Measurements from ENCODE around the gene ZNF500.
"Not testable (repeated sequence)": the region's sequence is repeated elsewhere in the genome, so short reads cannot be mapped to it uniquely, and the experiment has no call there.

Gene ZNF500

GRCh38 chr16:4787068-4787467 is 20.1 kb upstream of the ZNF500 start:
- POLR2A ChIA-PET, result no interaction called here
- no peak for DNase-seq (ENCODE audit: extremely low spot score)
- CTCF ChIA-PET, result no interaction called here

GRCh38 chr16:4785758-4786433 is 18.9 kb upstream of the ZNF500 start:
- TF ChIP-seq ELF4 (IDR thresholded peaks at IDR 0.05) (no peak), L3MBTL2 (conservative IDR thresholded peaks at IDR 0.05) (no peak), SP1 (IDR thresholded peaks at IDR 0.05) (no peak), HDGF (IDR thresholded peaks at IDR 0.05; ENCODE audit: borderline replicate concordance) (no peak), SUZ12 (IDR thresholded peaks at IDR 0.05) (no peak), CTBP1 (IDR thresholded peaks at IDR 0.05; ENCODE audit: borderline replicate concordance) (no peak)
- ChIA-PET POLR2A (interaction anchor here (1.2 kb wide), 1 partner anchor 17 kb away, joined by 4 read pairs; no protein-coding TSS in a partner anchor), CTCF (no interaction called here)
- DNase-seq (ENCODE audit: extremely low spot score), result no peak

More at GRCh38 chr16:4787068-4787467, 20.1 kb upstream of the ZNF500 start:
- TF ChIP-seq TARDBP (IDR thresholded peaks at IDR 0.05), result no peak

- DNase-seq (ENCODE audit: extremely low spot score); POLR2A ChIA-PET; CTCF ChIA-PET: not testable (repeated sequence)
Observed at GRCh38 chr16:4784444-4784987, 17.6 kb upstream of the ZNF500 start.

GRCh38 chr16:4783951-4784336 is 17.0 kb upstream of the ZNF500 start:
- ChIA-PET POLR2A (no interaction called here), CTCF (no interaction called here)
- DNase-seq (ENCODE audit: extremely low spot score), result no peak
- TF ChIP-seq LEF1 (IDR thresholded peaks at IDR 0.05; ENCODE audit: borderline replicate concordance), result no peak
- TF ChIP-seq SP1 (IDR thresholded peaks at IDR 0.05), result no peak
- TF ChIP-seq FOXK2 (IDR thresholded peaks at IDR 0.05), result no peak
- no peak for TF ChIP-seq ARNT (IDR thresholded peaks at IDR 0.05)
- no peak for TF ChIP-seq ZNF384 (IDR thresholded peaks at IDR 0.05)
- TF ChIP-seq FOXA1 (IDR thresholded peaks at IDR 0.05), result no peak
- TF ChIP-seq L3MBTL2 (conservative IDR thresholded peaks at IDR 0.05), result no peak
- no peak for TF ChIP-seq ELF4 (IDR thresholded peaks at IDR 0.05)
- TF ChIP-seq HDGF (IDR thresholded peaks at IDR 0.05; ENCODE audit: borderline replicate concordance), result no peak
- no peak for TF ChIP-seq CTBP1 (IDR thresholded peaks at IDR 0.05; ENCODE audit: borderline replicate concordance)
- TF ChIP-seq BHLHE40 (IDR thresholded peaks at IDR 0.05; ENCODE audit: borderline replicate concordance), result no peak
- TF ChIP-seq TARDBP (IDR thresholded peaks at IDR 0.05), result no peak
- no peak for TF ChIP-seq PKNOX1 (IDR thresholded peaks at IDR 0.05)
- no peak for TF ChIP-seq FOXM1 (IDR thresholded peaks at IDR 0.05; ENCODE audit: borderline replicate concordance)
- TF ChIP-seq SUZ12 (IDR thresholded peaks at IDR 0.05), result no peak
- TF ChIP-seq NFRKB (IDR thresholded peaks at IDR 0.05), result no peak

GRCh38 chr16:4783251-4783950 is 16.4 kb upstream of the ZNF500 start:
- POLR2A ChIA-PET, result no interaction called here
- CTCF ChIA-PET, result interaction anchor here (0.9 kb wide), 1 partner anchor 165 kb away, joined by 3 read pairs; no protein-coding TSS in a partner anchor
- no peak for TF ChIP-seq SUZ12 (IDR thresholded peaks at IDR 0.05)
- no peak for TF ChIP-seq BHLHE40 (IDR thresholded peaks at IDR 0.05; ENCODE audit: borderline replicate concordance)
- TF ChIP-seq LEF1 (IDR thresholded peaks at IDR 0.05; ENCODE audit: borderline replicate concordance), result no peak
- no peak for TF ChIP-seq ELF4 (IDR thresholded peaks at IDR 0.05)
- TF ChIP-seq FOXM1 (IDR thresholded peaks at IDR 0.05; ENCODE audit: borderline replicate concordance), result no peak
- TF ChIP-seq L3MBTL2 (conservative IDR thresholded peaks at IDR 0.05), result no peak
- TF ChIP-seq HDGF (IDR thresholded peaks at IDR 0.05; ENCODE audit: borderline replicate concordance), result no peak
- DNase-seq (ENCODE audit: extremely low spot score), result no peak

GRCh38 chr16:4780235-4780634 is 13.3 kb upstream of the ZNF500 start:
- no peak for DNase-seq (ENCODE audit: extremely low spot score)
- no peak for TF ChIP-seq ELF4 (IDR thresholded peaks at IDR 0.05)
- peak; percentile 15; the same call in 1 of the 2 replicates for TF ChIP-seq PKNOX1 (IDR thresholded peaks at IDR 0.05)
- no peak for TF ChIP-seq HDGF (IDR thresholded peaks at IDR 0.05; ENCODE audit: borderline replicate concordance)
- ChIA-PET POLR2A (interaction anchor here (1.4 to 2.5 kb wide), 2 partner anchors 12 to 22 kb away, joined by 3 to 12 read pairs; partner anchors contain the start of gene ROGDI), CTCF (interaction anchor here (0.7 kb wide), 1 partner anchor 143 kb away, joined by 3 read pairs; no protein-coding TSS in a partner anchor)

GRCh38 chr16:4778050-4778392 is 11.1 kb upstream of the ZNF500 start:
- CTCF ChIA-PET, result no interaction called here
- POLR2A ChIA-PET, result no interaction called here

More at GRCh38 chr16:4778050-4778392, 11.1 kb upstream of the ZNF500 start:
- TF ChIP-seq ZNF384 (IDR thresholded peaks at IDR 0.05), result no peak
- no peak for TF ChIP-seq HDGF (IDR thresholded peaks at IDR 0.05; ENCODE audit: borderline replicate concordance)
- TF ChIP-seq TARDBP (IDR thresholded peaks at IDR 0.05), result no peak
- TF ChIP-seq PKNOX1 (IDR thresholded peaks at IDR 0.05), result no peak
- no peak for TF ChIP-seq L3MBTL2 (conservative IDR thresholded peaks at IDR 0.05)
- no peak for TF ChIP-seq FOXK2 (IDR thresholded peaks at IDR 0.05)
- TF ChIP-seq NFRKB (IDR thresholded peaks at IDR 0.05), result no peak
- TF ChIP-seq FOXM1 (IDR thresholded peaks at IDR 0.05; ENCODE audit: borderline replicate concordance), result no peak
- TF ChIP-seq SP1 (IDR thresholded peaks at IDR 0.05), result no peak
- no peak for TF ChIP-seq BHLHE40 (IDR thresholded peaks at IDR 0.05; ENCODE audit: borderline replicate concordance)
- TF ChIP-seq CTBP1 (IDR thresholded peaks at IDR 0.05; ENCODE audit: borderline replicate concordance), result no peak
- no peak for TF ChIP-seq LEF1 (IDR thresholded peaks at IDR 0.05; ENCODE audit: borderline replicate concordance)
- TF ChIP-seq FOXA1 (IDR thresholded peaks at IDR 0.05), result no peak
- no peak for TF ChIP-seq ARNT (IDR thresholded peaks at IDR 0.05)
- no peak for TF ChIP-seq SUZ12 (IDR thresholded peaks at IDR 0.05)
- no peak for TF ChIP-seq ELF4 (IDR thresholded peaks at IDR 0.05)
- no peak for DNase-seq (ENCODE audit: extremely low spot score)
